Tibial artery (tissue), 4 donors: ENCODE measurements around the gene SCRN2.

Experiments
- DNase-seq, 2 donors: peaks; one replicate each; pipeline ENCODE4 v3.0.0-alpha.2; 2019
- H3K27ac ChIP-seq, 2 donors: fragments of 200-600 bp; sonication (generic) in 1 of 2; 1 replicate in 1 of 2; 2 replicates in 1 of 2; pipeline ENCODE4 v1.5.1; 2018 to 2019; ENCODE audit warnings: mild to moderate bottlenecking in 1 of 2
- H3K27me3 ChIP-seq, 2 donors: fragments of 200-600 bp; sonication (generic) in 1 of 2; one replicate each; pipeline versions ENCODE4 v1.5.1 to v1.6.0; 2016 to 2019
- H3K36me3 ChIP-seq, 3 donors: fragments of 200-600 bp; sonication (generic) in 2 of 3; one replicate each; pipeline ENCODE4 v1.5.1; 2016 to 2019; ENCODE audit warnings: mild to moderate bottlenecking in 2 of 3
- H3K4me1 ChIP-seq, 4 donors: fragments of 200-600 bp; sonication (generic) in 2 of 4; 1 replicate in 3 of 4; 2 replicates in 1 of 4; pipeline ENCODE4 v1.5.1; 2016 to 2019
- H3K4me3 ChIP-seq, 2 donors: fragments of 200-600 bp; sonication (generic) in 1 of 2; 1 replicate in 1 of 2; 2 replicates in 1 of 2; pipeline ENCODE4 v1.5.1; 2018 to 2019; ENCODE audit warnings: mild to moderate bottlenecking in 2 of 2
- H3K9me3 ChIP-seq, 3 donors: fragments of 200-600 bp; sonication (generic) in 1 of 3; one replicate each; pipeline ENCODE4 v1.5.1; 2016 to 2019
- CTCF ChIP-seq, 2 experiments: fragments of 200-600 bp in 1 of 2; fragments of 450-650 bp in 1 of 2; IDR thresholded peaks; one replicate each; pipeline ENCODE4 v1.5.1; 2017 to 2019; ENCODE audit warnings: antibody characterized with exemption in 2 of 2, mild to moderate bottlenecking in 1 of 2, moderate library complexity in 1 of 2
- intact Hi-C: fragments of 100-400 bp; cut with DNase I; formaldehyde crosslinking; loops from one replicate; pipeline ENCODE4 v1.15.0; 2023; ENCODE audit warnings: low total_unique reads

The SCRN2 gene

GRCh38 chr17:47883589-47884426, 42.7 kb upstream of the SCRN2 start:
- H3K9me3 ChIP-seq, result no peaks in the 10 kb centered on the region
- peaks cover 0 to 22% (median 0%) of the 10 kb centered on the region in 4 donors for H3K4me1 ChIP-seq
- no peaks in the 10 kb centered on the region for H3K36me3 ChIP-seq
- intact Hi-C loops, result loop anchor here (10.0 kb wide), 1 partner anchor 81 kb away; no protein-coding TSS in a partner anchor
- no peak for TF ChIP-seq CTCF (IDR thresholded peaks at IDR 0.05)
- peaks cover 0 to under 1% of the 10 kb centered on the region in 2 donors for H3K27me3 ChIP-seq
- DNase-seq, result no peak
- H3K4me3 ChIP-seq, result no peak overlapping the region
- no peak overlapping the region for H3K27ac ChIP-seq

GRCh38 chr17:47882695-47883588, 41.9 kb upstream of the SCRN2 start:
- no peak overlapping the region for H3K27ac ChIP-seq
- no peaks in the 10 kb centered on the region for H3K36me3 ChIP-seq
- H3K4me3 ChIP-seq, result peak overlapping the region; percentile 14 to 33
- intact Hi-C loops, result loop anchor here (10.0 kb wide), 1 partner anchor 82 kb away; no protein-coding TSS in a partner anchor
- DNase-seq, result no peak
- peaks cover 0 to 9% of the 10 kb centered on the region in 2 donors for H3K27me3 ChIP-seq
- H3K4me1 ChIP-seq, result peaks cover 0 to 22% (median 0%) of the 10 kb centered on the region in 4 donors
- TF ChIP-seq CTCF (IDR thresholded peaks at IDR 0.05), result no peak
- no peaks in the 10 kb centered on the region for H3K9me3 ChIP-seq

- no peak overlapping the region for H3K27ac ChIP-seq
- intact Hi-C loops, result loop anchor here (10.0 kb wide), 1 partner anchor 83 kb away; no protein-coding TSS in a partner anchor
- no peaks in the 10 kb centered on the region for H3K9me3 ChIP-seq
- DNase-seq, result peak in 1 of 2 donors; percentile 34
- H3K4me1 ChIP-seq, result peaks cover 0 to 22% (median 0%) of the 10 kb centered on the region in 4 donors
- TF ChIP-seq CTCF (IDR thresholded peaks at IDR 0.05), result no peak
- peak overlapping the region; percentile 14 to 33 for H3K4me3 ChIP-seq
- H3K27me3 ChIP-seq, result peaks cover 0 to 16% of the 10 kb centered on the region in 2 donors
- H3K36me3 ChIP-seq, result no peaks in the 10 kb centered on the region
Measured at GRCh38 chr17:47882247-47882646, 41.2 kb upstream of the SCRN2 start.

- Histone ChIP-seq H3K27ac (no peak overlapping the region), H3K4me1 (peaks cover 0 to 23% (median 0%) of the 10 kb centered on the region in 4 donors), H3K4me3 (no peak overlapping the region), H3K9me3 (no peaks in the 10 kb centered on the region), H3K36me3 (no peaks in the 10 kb centered on the region), H3K27me3 (peaks cover 0 to 37% of the 10 kb centered on the region in 2 donors)
- intact Hi-C loops, result loop anchor here (10.0 kb wide), 1 partner anchor 85 kb away; no protein-coding TSS in a partner anchor
- DNase-seq, result no peak
- TF ChIP-seq CTCF (IDR thresholded peaks at IDR 0.05), result no peak
Measured at GRCh38 chr17:47879776-47880454, 38.8 kb upstream of the SCRN2 start.

- no peak for TF ChIP-seq CTCF (IDR thresholded peaks at IDR 0.05)
- Histone ChIP-seq H3K4me3 (no peak overlapping the region), H3K27me3 (peaks cover 0 to 45% of the 10 kb centered on the region in 2 donors), H3K9me3 (no peaks in the 10 kb centered on the region), H3K4me1 (peaks cover 0 to 26% (median 0%) of the 10 kb centered on the region in 4 donors), H3K36me3 (no peaks in the 10 kb centered on the region), H3K27ac (no peak overlapping the region)
- intact Hi-C loops, result no loop called here
- DNase-seq, result no peak
Measured at GRCh38 chr17:47879028-47879585, 38.0 kb upstream of the SCRN2 start.
